NT2/D1 (cell line): ENCODE data around the gene METTL1.

Experiments
- SUZ12 ChIP-seq: IDR thresholded peaks from 2 replicates; pipeline ENCODE4 v1.6.1; 2011; ENCODE audit not compliant: insufficient read length, insufficient read depth; ENCODE audit errors: extremely low read depth
- YY1 ChIP-seq: IDR thresholded peaks from 2 replicates; pipeline ENCODE4 v1.6.1; 2011; ENCODE audit not compliant: insufficient read length, insufficient read depth
- ZNF274 ChIP-seq: IDR thresholded peaks from 2 replicates; pipeline ENCODE4 v1.6.1; 2011; ENCODE audit warnings: mild to moderate bottlenecking, low read depth, low read length

DNA sequence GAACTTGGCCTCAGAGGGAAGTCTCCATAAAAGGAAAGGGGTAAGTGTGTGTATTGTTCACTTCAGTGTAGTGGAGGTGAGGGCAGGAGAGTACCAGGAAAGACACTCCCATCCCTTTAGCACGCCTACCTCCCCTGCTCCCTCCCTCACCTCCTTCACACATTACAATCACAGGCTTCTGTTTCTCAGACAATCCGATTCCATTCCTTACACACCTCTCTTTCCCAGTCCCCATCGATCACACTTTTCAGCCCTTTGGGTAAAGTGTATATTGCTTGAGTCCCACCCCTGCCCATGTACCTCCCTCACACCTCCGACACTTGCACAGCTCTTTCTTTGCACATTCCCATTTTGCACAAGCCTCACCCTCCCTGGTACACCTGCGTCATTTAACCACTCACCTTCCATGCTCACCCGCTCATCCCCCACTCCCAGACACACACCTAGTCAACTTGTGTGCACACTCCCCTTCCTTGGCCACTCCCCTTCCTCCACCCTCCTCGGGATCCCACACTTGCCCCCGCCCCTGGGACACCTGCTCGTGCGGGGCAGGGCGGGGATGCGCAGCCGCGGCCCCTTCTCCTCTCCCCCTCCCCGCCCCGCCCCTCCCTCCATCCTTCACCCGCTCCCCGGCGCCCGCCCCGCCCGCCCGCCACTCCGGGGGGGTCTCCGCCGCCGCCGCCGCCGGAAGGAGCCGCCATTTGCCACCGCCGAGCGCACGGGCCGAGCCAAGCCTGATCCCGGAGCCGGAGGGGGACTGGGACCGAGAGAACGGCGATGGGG is 17.3 kb downstream of the METTL1 start, which contains the start of gene MARCHF9:
- TF ChIP-seq YY1 (no peak), ZNF274 (no peak), SUZ12 (no peak)
